ENCODE measurements around the gene FOXL3.
"Not testable (repeated sequence)": the region's sequence is repeated elsewhere in the genome, so short reads cannot be mapped to it uniquely, and the experiment has no call there.

FOXL3 gene

DNA sequence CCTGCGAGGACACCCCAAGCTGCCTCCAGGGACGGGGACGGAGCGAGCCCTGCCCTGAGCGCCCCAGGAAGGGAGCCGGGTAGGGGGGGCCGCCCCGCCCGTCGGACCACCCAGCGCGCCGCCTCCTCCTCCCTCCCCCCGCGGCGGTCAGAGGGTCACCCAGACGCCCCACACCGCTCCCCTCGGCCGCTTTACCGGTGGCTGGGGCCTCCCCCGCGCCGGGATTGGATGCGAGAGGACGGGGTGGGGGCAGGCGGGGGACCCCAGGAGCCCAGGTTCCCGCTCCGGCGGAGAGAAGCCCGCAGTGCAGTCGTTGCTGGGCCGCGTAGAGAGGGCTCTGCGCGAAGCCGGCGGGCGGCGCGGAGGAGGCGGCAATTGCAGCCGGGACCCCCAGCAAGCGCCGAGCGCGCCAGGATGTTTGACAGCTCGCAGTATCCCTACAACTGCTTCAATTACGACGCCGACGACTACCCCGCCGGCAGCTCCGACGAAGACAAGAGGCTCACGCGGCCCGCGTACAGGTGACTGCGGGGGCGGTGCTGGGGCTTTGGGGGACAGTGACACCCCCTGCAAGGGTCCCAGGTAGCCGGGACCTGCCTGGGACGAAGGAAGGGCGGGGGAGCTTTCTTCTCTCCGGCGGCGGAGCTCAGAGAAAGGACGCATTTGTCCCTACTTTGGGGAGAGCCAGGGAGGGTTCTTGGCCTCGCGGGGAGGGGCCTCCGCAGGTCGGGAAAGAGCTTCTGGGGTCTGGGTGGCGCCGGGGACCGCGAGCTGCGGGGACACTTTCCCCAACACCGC is at the start of gene FOXL3:
TSS of gene FOXL3 (plus strand) at position 415 of the 798 bp plus-strand sequence. CDS start at position 415, 0 bp downstream.
- no peak for DNase-seq (ENCODE audit: low spot score)

DNA sequence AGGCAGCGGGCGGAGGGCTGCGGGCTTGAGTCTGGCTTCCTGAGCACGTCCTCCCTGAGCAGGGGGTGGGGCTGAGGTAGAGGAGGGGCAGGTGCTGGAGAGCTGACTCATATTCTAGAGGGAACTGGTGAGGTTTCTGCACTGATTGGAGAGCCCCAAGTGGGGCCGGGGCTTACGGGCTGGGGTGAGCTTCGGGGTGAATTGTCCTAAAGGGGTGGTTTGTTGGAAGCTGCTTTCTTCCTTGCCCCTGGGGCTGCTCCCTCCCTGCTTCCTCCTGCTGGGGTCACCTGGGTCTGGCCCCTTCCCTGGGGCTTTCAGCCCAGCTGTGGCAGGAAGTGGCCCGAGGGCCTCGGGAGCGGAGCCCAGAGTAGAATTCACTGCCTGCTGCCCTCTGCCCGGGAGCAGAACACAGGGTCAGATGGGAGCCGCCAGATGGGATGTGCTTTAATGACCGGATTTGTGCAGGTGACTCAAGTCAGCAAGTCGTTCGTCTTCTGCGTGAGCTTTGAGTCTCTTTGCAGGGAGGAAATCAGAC is 49.0 kb upstream of the FOXL3 start:
- no peak for DNase-seq (ENCODE audit: low spot score)

DNA sequence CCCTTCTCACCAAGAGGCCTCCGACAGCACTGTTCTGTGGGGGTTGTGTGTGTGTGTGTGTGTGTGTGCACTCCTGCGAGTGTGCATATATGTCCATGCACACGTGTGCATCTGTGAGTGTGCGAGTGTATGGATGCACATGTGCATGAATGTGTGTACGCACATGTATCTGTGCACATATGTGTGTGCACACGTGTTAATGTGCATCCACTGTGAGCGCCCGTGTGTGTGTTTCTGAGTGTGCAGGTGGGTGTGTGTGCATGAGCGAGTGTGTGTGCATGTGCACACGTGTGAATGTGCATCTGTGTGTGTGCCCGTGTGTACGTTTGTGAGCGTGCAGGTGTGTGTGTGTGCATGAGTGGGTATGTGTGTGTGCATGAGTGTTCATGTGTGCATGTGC is 48.5 kb upstream of the FOXL3 start:
- no peak for DNase-seq (ENCODE audit: low spot score)

DNA sequence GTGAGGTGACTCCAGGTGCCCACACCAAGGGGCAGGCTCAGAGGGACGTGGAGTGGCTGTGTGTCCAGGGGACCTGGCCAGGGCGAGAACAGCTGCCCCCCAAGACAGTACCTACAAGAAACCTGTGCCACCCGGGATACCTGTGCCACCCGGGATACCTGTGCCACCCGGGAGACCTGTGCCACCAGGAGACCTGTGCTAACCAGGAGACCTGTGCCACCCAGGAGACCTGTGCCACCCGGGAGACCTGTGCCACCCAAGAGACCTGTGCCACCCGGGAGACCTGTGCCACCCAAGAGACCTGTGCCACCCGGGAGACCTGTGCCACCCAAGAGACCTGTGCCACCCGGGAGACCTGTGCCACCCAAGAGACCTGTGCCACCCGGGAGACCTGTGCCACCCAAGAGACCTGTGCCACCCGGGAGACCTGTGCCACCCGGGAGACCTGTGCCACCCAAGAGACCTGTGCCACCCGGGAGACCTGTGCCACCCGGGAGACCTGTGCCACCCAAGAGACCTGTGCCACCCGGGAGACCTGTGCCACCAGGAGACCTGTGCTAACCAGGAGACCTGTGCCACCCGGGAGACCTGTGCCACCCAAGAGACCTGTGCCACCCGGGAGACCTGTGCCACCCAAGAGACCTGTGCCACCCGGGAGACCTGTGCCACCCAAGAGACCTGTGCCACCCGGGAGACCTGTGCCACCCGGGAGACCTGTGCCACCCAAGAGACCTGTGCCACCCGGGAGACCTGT is 47.0 kb upstream of the FOXL3 start:
- not testable (repeated sequence) for DNase-seq (ENCODE audit: low spot score)

DNA sequence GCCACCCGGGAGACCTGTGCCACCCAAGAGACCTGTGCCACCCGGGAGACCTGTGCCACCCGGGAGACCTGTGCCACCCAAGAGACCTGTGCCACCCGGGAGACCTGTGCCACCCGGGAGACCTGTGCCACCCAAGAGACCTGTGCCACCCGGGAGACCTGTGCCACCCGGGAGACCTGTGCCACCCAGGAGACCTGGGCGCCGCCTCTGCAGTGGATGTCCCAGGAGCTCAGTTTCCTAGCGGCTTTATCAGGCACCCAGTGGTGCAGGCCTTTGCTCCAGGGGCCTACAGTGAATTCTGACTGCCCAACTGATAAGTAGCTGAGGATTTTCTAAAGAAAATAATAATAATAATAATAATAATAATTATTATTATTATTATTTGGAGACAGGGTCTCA is 46.4 kb upstream of the FOXL3 start:
- not testable (repeated sequence) for DNase-seq (ENCODE audit: low spot score)

DNA sequence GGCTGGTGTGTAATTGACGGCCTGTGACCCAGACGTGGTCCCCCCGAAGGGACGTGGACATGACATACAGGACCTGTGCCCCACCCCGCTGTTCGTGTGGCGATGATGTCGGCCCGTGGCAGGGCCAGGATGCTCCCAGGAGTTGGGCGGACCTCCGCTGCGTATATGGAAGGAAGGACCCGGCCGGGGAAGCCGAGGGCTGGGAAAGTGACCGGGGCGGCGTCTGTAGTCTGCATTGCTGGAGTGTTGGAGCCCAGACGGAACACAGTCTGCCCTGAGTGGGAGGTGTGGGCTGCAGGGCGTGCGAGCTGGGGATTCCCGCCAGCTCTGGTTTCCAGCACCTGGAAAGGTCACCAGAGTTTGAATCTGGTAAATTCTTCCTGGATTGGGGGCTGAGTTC is 45.0 kb upstream of the FOXL3 start:
- no peak for DNase-seq (ENCODE audit: low spot score)

DNA sequence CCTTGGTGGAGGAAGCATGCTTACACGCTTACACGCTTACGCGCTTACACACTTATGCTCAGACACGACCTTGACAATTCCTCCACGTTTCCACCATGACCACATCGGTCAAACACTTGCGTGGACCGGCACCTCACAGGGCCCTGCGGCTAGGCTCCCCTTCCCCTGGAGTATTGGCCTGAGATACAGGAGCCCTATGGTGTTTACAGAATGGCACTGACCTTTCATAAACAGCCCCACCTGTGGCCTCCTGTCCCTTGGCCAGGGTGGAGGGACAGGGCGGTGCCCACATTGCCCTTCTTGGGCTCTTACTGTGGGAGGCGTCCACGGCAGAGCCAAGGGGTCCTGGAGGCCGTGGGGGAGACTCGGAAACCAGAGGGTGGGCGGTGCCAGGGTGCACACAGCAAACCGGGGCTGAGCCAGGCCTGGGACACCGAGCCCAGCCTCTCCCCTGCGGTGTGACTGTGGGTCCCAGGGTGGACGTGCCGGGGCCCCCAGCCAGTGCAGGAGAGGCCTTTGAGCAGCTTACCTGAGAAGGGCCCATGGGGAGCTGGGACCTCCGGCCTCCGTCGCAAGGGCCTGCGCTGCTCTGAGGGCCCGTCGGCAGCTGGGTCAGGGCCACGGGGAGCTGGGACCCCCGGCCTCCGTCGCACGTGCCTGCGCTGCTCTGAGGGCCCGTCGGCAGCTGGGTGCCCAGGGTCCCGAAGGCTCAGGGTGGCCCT is 44.2 kb upstream of the FOXL3 start:
- DNase-seq (ENCODE audit: low spot score), result no peak

DNA sequence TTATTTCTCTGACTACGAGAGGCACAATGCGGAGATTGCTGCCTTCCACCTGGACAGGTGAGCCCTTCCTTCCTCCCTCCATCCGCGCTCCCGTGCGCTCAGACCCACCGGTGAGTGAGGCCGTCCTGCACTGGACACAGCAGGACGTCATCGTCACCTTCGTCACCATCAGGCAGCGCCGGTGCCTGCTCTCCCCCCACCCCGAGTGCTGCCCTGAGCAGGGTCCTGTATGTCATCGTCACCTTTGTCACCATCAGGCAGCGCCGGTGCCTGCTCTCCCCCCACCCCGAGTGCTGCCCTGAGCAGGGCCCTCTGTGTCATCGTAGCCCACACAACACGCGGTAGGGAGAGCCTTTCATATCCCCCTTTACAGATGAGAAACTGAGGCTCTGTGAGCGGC is 43.5 kb upstream of the FOXL3 start:
- DNase-seq (ENCODE audit: low spot score), result no peak

DNA sequence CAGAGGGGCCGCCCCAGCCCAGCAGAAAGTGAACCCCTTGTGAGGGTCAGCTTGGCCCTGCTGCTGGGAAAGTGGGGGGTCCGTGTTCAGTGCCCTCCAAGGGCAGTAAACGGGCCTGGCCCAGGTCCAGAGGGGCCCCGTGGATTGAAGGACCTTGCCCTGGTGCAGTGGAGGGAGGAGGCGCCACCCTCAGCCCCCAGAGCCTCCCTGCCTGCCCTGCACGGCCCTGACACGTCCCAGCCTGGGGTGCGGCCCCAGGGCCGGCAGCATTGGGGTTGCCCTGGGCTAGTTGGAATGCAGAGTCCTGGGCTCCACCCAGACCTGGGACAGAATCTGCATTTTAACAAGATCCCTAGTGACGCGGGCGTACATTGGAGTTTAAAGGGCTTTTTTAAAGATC is 42.8 kb upstream of the FOXL3 start:
- no peak for DNase-seq (ENCODE audit: low spot score)

DNA sequence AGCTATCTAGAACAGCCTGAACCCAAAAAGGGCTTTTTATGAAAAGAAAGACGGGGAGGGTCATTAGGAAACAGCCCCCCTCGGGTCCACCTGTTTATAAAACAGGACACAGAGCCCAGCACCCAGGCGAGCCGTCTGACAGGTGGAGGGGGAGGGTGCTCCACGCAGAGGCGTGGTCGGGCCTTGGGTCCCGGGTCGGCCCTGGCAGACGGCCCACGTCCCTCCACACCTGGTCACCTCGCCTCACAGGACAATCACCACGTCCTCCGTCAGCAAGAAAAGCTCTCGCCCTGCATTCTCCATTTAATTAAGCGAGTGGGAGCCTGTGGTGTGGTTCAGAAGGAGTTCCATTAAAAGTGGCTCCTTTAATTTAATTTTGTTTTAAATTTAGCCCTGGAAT is 42.3 kb upstream of the FOXL3 start:
- no peak for DNase-seq (ENCODE audit: low spot score)

DNA sequence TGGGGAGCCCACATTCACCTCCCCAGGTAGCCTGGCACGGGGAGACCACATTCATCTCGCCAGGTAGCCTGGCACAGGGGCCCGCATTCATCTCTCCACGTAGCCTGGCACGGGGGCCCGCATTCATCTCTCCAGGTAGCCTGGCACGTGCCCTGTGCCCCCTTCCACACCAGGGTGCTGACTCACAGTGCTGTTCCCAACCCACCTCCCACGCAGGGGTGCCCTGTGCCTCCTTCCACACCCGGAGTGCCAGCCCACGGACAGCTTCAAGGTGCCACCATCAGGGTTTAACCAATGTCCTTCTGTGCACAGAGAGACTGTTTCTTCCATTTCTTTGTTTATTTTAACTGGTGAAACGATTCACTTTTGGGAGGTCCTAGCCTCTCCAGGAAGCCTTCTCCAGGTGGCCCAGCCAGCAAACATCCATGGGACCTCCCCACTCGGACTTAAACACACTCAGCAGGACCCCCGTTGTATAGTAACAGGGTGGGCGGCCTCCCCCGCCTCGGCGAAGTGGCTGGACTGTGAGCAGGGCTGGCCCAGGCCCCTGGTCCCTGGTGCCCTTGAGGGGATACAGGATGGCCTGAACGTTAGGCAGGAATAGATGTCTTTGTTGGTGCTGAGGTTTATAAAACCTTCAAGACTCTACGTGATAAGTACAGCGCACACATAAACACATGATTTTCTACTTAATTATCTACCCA is 41.1 kb upstream of the FOXL3 start:
- DNase-seq (ENCODE audit: low spot score), result no peak

DNA sequence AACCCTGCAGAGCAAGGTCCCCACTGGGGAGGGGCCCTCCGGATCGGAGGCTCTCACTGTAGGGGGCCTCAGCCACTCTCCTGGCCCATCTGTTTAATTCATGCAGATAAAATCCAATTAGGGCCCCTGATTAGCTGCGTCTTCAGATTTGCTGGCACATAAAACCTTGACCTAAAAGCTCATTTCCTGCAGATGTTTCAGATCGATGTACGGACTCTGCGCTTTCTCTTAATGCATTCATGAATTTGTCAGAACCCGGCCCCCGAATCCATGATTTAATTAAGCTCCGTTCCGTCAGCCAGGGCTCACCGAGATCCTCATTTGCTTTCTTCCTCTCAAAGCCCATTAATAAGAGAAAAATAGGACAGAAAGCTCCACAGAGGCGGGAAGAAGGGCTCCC is 40.0 kb upstream of the FOXL3 start:
- DNase-seq (ENCODE audit: low spot score), result no peak

DNA sequence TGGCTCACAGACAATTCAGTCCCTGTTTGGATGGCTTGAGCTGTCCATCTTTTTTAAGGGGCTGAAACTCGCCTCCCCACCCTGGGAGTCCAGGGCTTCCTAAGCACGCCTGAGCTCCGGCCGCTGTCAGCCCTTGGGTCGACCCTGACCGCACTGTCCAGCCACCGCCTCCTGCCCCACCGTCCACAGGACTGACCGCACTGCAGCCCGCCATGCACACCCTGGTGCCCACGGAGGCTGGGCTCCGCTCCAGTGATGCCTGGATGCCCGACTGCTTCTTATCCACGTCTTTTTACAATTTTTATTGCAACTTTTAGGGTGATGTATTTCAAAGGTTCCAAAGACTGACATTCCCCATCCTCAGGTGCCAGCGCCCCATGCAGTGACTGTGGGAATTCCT is 39.4 kb upstream of the FOXL3 start:
- DNase-seq (ENCODE audit: low spot score), result no peak

DNA sequence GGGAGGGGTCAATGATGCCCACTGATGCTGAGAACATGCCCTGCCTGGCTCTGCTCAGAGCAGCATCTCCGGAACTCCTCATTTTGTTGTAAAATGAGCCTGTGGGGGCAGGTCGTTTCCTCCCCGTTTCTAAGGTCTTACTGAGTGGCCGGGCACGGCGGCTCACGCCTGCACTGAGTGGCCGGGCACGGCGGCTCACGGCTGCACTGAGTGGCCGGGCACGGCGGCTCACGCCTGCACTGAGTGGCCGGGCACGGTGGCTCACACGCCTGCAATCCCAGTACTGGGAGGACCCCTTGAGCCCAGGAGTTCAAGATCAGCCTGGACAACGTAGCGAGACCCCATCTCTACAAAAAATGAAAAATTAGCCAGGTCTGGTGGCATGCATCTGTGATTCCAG is 39.0 kb upstream of the FOXL3 start:
- no peak for DNase-seq (ENCODE audit: low spot score)

DNA sequence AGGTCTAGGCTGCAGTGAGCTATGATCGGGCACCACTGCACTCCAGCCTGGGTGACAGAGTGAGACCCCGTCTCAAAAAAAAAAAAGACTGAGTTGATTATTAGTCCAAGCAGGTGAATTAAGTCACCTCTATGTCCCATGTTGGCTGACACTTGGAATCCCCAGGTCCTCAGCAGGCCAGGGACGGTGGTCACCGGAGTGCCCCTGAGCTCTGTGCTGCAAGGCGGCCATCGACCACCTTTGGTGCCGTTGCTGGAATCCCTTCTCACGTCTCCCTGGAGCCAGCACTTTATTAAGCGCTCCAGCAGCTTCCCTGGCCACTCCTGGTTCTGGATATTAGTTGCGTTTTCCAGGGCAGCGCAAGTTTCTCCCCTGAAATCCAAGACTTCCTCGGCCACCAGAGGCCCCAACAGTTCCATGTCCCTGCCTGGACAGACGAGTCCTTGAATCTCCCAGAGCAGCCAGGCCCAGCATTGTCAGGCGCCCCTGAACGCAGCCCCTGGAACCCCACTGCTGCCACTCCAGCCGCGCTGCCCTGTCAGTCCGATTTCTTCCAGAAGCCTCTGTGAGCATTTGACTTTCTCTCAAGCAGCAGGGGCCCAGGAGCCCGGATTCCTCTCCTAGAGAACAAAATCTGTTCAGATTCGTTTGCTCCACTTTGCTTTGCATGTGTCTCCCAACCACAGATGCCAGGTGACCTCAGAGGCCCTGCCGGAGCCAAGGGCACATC is 38.4 kb upstream of the FOXL3 start:
- DNase-seq (ENCODE audit: low spot score), result no peak

DNA sequence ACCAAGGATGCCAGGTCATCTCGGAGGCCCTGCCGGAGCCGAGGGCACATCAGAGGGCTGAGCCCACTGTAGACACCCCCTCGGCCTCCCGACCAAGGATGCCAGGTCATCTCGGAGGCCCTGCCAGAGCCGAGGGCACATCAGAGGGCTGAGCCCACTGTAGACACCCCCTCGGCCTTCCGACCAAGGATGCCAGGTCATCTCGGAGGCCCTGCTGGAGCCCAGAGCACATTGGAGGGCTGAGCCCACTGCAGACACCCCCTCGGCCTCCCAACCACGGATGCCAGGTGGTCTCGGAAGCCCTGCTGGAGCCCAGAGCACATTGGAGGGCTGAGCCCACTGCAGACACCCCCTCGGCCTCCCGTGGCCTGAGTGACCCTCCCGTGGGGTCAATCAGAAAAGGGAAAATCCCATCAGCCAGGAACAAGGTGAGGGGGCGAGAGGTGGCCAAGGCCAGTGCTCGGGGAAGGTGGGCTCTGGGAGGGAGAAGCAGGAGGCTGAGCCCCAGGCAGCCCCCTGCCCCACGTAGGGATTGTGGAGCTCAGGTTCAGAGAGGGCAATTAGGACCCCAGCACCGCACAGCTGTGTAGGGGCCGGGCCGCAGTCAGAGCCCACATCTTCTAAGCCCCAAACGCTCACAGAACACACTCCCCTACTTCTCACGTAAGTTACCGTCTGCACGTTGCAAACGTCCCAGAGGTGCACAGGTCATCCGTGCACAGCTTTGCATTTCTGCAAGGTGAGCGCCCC is 37.6 kb upstream of the FOXL3 start:
- no peak for DNase-seq (ENCODE audit: low spot score)

DNA sequence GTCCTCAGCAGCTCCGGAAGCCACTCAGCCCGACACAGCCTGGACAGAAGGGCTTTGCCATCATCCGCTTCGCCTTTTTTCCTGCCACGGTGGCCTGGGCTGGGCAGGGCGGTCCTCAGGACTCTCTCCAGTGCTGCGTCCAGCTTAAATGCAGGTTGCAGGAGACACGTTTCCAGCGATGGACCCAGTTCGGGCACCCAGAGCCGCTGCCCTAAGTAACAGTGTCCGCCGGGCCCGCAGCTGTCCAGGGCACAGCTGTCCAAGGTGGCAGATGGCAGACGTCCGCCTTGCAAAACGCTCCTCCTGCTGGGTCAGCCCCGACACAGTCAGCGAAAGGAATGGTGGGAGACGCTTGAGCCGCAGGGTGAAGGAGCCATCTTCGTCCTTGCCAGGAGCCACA is 37.0 kb upstream of the FOXL3 start:
- DNase-seq (ENCODE audit: low spot score), result no peak

DNA sequence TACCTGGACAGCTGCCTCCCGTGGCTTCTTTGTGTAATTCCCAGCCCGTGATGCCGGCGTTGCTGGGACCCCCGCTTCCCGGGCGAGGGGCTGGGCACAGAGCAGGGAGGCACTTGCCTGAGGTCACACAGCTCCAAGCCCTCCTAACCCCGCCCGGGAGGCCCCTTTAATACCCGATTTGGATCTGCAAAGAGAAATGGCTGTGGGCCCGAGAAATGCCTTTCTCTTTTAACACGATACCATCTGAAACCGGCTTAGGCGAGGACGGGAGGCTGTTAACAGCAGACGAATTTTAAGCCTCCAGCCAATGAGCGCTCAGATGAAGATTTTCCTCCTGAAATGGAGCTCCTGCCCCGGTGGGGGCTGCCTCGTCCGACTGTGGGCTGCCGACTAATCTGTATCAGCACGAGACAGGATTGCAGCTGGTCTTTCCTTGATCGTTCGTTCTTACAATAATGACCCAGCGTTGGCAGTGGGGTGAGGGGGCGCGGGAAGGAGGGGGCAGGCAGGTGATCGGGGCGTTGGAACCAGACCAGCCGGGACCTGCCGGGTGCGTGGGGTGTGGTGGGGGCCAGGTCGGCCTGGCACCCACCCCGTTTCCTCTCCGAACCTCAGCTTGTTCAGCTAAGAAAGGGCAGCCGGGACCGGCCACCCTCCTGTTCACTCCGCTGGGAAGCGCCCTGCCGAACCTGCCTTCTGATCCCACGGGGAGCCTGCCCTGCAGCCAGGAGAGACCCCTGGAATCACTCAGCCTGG is 36.2 kb upstream of the FOXL3 start:
- DNase-seq (ENCODE audit: low spot score), result no peak

DNA sequence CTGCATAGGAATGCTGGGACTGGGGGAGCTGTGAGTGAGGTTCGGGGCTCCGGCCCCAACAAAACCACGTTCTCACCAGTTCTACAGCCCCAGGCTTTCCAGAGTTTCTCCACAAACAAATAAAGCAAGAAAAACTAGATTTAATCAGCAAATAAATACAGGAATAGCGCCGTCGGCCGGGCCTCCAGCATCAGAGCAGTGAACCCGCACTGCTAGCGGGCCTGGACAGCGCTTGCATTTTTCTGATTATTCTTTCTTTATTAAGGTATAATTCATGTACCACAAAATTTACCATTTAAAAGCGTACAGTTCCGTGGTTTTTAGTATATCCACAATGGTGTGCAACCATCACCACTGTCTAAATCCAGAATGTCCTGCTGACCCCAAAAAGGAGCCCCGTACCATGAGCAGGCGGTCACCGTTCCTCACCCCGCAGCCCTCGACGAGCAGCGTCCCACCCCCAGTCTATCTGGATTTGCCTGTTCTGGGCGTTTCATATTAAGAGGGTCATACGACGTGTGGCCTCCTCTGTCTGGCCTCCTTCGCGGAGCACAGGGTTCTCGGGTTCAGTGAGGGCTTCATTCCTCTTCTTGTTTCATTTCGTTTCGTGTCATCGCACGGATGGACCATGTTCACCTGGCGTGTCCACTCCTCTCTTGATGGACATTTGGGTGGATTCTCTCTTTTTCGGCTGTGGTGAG is 35.5 kb upstream of the FOXL3 start:
- DNase-seq (ENCODE audit: low spot score), result no peak

All from putamen (tissue), 1 donor.